T-helper 1 cell treated with Interleukin-12 subunit alpha and Interleukin-12 subunit beta and Interleukin-4 antibody, amounts not matched to agents 30 μg/mL and 1 μg/mL, for 36 hours (primary cell): ENCODE data around the gene CERK.
A peak's percentile ranks its signal among the peaks of the same experiment; 100 is the strongest.
"Not testable (repeated sequence)": the region's sequence is repeated elsewhere in the genome, so short reads cannot be mapped to it uniquely, and the experiment has no call there.

Experiments used
- H3K27ac Mint-ChIP-seq: one replicate; pipeline ENCODE4 v1.8.0; 2021; ENCODE audit warnings: mild to moderate bottlenecking, mixed read lengths
- H3K27me3 Mint-ChIP-seq: one replicate; pipeline ENCODE4 v1.8.0; 2021; ENCODE audit warnings: low read depth, mixed read lengths
- H3K36me3 Mint-ChIP-seq: one replicate; pipeline ENCODE4 v1.8.0; 2021; ENCODE audit warnings: low read depth, mixed read lengths
- H3K4me1 Mint-ChIP-seq: one replicate; pipeline ENCODE4 v1.8.0; 2021; ENCODE audit warnings: low read depth, mixed read lengths
- H3K4me3 Mint-ChIP-seq: one replicate; pipeline ENCODE4 v1.8.0; 2021; ENCODE audit warnings: mild to moderate bottlenecking, moderate library complexity, mixed read lengths
- H3K9me3 Mint-ChIP-seq: one replicate; pipeline ENCODE4 v1.8.0; 2021; ENCODE audit warnings: mixed read lengths

Gene CERK, protein sequence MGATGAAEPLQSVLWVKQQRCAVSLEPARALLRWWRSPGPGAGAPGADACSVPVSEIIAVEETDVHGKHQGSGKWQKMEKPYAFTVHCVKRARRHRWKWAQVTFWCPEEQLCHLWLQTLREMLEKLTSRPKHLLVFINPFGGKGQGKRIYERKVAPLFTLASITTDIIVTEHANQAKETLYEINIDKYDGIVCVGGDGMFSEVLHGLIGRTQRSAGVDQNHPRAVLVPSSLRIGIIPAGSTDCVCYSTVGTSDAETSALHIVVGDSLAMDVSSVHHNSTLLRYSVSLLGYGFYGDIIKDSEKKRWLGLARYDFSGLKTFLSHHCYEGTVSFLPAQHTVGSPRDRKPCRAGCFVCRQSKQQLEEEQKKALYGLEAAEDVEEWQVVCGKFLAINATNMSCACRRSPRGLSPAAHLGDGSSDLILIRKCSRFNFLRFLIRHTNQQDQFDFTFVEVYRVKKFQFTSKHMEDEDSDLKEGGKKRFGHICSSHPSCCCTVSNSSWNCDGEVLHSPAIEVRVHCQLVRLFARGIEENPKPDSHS

DNA sequence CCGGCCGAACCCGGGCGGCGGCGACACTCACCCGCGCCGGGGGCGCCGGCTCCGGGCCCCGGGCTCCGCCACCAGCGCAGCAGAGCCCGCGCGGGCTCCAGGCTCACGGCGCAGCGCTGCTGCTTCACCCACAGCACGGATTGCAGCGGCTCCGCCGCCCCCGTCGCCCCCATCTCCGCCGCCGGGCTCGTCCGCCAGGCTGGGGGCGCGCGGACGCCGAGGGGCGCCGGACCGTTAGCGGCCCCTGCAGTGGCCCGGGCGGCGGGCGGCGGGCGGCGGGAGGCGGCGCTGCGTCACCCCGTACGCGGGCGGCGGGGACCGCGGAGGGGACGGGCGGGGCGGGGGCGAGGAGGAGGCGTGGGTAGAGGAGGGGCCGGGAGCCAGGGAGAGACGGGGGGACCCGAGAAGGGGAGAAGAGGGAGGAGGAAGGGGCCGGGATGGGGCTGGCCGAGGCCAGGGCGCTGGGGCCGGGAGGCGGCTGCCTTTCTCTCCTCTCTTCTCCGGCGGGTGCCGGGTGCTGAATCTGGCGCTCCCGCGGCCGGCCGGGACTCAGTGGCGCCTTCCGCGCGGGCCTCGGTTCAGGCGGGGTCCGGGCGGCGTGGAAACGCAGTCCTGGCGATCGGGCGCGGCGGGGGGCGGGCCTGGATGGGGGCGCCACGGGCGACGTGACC is at the start of gene CERK:
TSS of gene CERK (minus strand) at position 277 of the 671 bp plus-strand sequence. CDS start at position 173, 104 bp downstream.
- H3K4me3 Mint-ChIP-seq, result peak within 1 kb of the TSS; percentile 100
- H3K9me3 Mint-ChIP-seq, result peaks cover 5% of the 10 kb centered on the region
- peaks cover 15% of the 10 kb centered on the region for H3K36me3 Mint-ChIP-seq
- H3K27ac Mint-ChIP-seq, result peak within 1 kb of the TSS; percentile 97
- peaks cover 35% of the 10 kb centered on the region for H3K4me1 Mint-ChIP-seq
- no peaks in the 10 kb centered on the region for H3K27me3 Mint-ChIP-seq

DNA sequence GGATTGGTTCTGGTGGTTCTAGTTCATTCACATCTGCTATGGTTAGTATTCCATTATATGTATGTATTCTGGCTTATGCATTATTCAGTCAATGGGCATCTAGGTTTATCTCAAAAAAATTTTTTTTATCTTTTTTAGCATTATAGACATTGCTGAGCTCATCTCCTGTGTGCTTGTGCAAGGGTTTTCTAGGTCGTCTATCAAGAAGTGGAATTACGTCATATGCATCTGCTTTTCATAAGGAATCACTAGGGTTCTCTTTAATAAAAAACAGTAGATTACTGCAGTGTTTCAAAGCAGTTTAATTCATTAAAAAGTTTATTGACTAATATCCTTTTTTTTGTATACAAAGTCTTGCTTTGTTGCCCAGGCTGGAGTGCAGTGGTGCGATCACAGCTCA is 45.7 kb upstream of the CERK start:
- peaks cover 24% of the 10 kb centered on the region for H3K4me1 Mint-ChIP-seq
- H3K4me3 Mint-ChIP-seq, result no peak overlapping the region
- no peaks in the 10 kb centered on the region for H3K27me3 Mint-ChIP-seq
- peaks cover 8% of the 10 kb centered on the region for H3K36me3 Mint-ChIP-seq
- H3K27ac Mint-ChIP-seq, result no peak overlapping the region
- no peaks in the 10 kb centered on the region for H3K9me3 Mint-ChIP-seq

DNA sequence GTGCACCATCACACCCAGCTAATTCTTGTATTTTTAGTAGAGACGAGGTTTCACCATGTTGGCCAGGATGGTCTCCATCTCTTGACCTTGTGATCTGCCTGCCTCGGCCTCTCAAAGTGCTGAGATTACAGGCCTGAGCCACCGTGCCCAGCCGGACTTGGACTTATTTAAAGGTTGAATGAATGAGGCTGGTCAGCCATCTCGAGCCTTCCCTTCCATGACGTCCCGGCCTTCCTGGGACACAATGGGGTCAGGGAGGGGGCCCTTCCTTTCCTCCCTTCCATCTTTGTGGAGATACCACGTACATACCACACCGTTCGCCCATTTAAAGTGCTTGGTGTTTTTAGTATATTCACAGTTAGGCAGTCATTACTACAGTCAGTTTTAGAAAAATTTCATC is 44.1 kb upstream of the CERK start:
- H3K4me1 Mint-ChIP-seq, result peaks cover 21% of the 10 kb centered on the region
- H3K9me3 Mint-ChIP-seq, H3K36me3 Mint-ChIP-seq, H3K27me3 Mint-ChIP-seq, H3K27ac Mint-ChIP-seq, H3K4me3 Mint-ChIP-seq: not testable (repeated sequence)

DNA sequence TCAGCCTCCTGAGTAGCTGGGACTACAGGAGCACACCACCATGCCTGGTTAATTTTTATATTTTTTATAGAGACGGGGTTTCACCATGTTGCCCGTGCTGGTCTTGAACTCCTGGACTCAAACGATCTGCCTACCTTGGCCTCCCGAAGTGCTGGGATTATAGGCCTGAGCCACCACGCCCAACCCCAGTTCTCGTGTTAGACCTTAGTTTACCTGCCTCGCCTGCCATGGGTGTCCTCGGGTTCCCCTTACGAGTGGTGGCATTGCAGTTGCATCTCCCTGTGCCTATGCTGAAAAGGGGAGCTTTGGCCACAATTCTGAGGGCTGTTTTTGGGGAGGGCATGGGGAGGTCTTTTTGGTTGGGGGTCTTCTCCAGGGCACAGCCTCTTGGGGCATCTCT is 43.2 kb upstream of the CERK start:
- Mint-ChIP-seq H3K36me3 (peaks cover 2% of the 10 kb centered on the region), H3K27me3 (no peaks in the 10 kb centered on the region), H3K4me1 (peaks cover 30% of the 10 kb centered on the region), H3K4me3 (no peak overlapping the region), H3K9me3 (no peaks in the 10 kb centered on the region), H3K27ac (no peak overlapping the region)

DNA sequence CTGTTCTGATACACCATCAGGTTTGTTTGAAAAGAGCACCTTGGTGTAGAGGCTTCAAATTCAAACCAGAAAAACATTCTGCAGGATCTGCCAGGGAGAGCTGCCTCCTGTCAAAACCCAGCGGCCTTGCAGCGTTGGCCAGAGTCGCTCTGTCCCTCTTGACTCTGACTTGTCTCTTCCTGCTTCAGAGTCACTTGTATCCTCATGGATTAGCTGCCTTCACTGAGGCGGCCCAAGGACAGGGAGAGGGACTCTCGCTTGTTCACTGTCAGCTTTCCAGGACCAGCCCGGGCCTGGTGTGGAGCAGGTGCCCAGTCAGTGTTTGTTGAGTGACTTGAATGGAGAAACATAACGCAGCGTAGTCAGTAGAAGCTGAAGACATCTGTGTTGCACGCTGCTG is 42.4 kb upstream of the CERK start:
- Mint-ChIP-seq H3K27ac (no peak overlapping the region), H3K36me3 (peaks cover 5% of the 10 kb centered on the region), H3K4me3 (no peak overlapping the region), H3K4me1 (peaks cover 35% of the 10 kb centered on the region), H3K27me3 (no peaks in the 10 kb centered on the region), H3K9me3 (no peaks in the 10 kb centered on the region)

DNA sequence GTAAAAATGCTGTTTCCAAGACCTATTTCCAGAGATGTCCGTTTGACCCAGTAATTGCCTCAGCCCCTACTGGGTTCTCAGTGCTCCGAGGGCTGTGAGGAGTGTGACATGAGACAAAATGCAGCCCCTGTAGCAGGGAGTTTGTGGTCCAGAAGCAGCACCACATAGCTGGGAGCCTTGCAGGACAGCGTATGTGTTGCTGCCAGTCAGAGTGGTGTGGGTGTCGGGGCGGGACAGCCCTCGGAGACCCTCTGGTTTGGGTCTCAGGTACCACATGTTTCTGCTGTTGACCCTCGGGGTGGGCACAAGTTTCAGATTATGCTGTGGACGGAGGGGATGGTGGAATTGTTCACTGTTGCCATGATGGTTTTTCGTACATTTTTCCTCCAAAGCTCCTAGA is 41.6 kb upstream of the CERK start:
- H3K4me3 Mint-ChIP-seq, result no peak overlapping the region
- H3K27ac Mint-ChIP-seq, result no peak overlapping the region
- H3K36me3 Mint-ChIP-seq, result peaks cover 5% of the 10 kb centered on the region
- no peaks in the 10 kb centered on the region for H3K9me3 Mint-ChIP-seq
- peaks cover 39% of the 10 kb centered on the region for H3K4me1 Mint-ChIP-seq
- no peaks in the 10 kb centered on the region for H3K27me3 Mint-ChIP-seq

DNA sequence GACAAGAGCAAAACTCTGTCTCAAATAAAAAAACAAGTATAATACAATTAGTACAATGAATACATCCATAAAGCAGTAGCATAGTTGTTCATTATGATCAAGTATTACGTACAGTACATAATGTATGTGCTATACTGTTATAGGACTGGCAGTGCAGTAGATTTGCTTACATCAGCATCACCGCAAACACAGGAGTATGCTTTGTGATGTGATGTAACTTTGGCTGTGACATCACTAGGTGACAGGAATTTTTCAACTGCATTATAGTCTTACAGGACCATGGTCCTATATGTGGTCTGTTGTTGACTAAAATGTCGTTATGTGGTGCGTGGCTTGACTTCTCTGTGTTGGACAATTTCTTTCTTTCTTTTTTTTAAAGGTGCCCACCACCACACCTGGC is 41.0 kb upstream of the CERK start:
- no peaks in the 10 kb centered on the region for H3K9me3 Mint-ChIP-seq
- H3K4me3 Mint-ChIP-seq, result no peak overlapping the region
- no peaks in the 10 kb centered on the region for H3K27me3 Mint-ChIP-seq
- no peak overlapping the region for H3K27ac Mint-ChIP-seq
- peaks cover 42% of the 10 kb centered on the region for H3K4me1 Mint-ChIP-seq
- H3K36me3 Mint-ChIP-seq, result peaks cover 4% of the 10 kb centered on the region

DNA sequence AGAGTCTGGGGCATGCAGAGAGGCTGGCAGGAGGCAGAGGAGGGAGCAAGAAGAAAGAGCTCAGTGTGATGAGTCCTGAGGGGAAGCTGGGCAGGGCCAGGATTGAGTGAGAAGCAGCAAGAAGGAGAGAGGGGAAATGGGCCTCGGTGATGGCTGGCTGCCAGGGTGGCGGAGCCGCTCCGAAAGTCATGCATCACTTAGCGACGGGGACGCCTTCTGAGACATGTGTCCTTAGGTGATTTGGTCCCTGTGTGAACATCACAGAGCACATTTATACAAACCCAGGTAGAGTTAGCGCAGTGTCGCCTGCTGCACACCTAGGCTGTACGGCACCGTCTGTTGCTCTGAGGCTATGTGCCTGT is 39.5 kb upstream of the CERK start:
- no peaks in the 10 kb centered on the region for H3K27me3 Mint-ChIP-seq
- H3K4me1 Mint-ChIP-seq, result peaks cover 52% of the 10 kb centered on the region
- peak overlapping the region; percentile 62 for H3K4me3 Mint-ChIP-seq
- peak overlapping the region; percentile 85 for H3K27ac Mint-ChIP-seq
- no peaks in the 10 kb centered on the region for H3K9me3 Mint-ChIP-seq
- peaks cover 4% of the 10 kb centered on the region for H3K36me3 Mint-ChIP-seq

DNA sequence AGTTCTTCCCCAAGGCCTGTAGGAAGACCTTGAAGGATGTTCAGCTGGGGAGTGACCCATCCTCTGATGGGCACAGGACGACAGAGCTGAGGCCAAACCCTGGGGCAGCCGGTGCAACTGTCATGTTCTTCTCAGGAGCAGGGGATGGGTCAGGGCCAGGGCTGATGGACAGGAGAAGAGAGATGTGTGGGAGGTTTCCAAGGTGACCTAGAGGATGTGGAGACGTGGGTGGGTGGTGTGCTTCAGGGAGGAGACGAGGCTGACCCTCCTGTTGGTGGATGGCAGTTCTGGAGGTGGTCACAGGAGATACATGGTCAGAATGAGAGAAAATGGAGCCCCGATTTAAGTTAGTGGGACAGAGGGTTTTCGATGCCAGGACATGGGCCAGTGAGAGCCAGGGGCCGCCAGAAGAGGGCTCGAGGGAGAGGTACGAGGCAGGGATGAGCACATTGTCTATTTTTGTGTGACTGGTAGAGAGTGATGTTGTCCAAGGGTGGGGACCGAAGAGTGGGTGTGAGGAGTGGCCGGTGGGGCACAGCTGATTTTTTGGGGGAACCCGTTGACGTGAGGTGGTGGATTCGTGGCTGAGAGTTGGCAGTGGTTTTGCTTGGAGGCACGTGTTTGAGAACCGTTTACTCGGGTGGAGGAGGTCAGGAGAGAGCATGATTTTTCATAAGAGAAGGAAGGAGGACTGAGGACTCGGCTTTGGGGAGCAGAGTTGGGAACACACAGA is 39.0 kb upstream of the CERK start:
- Mint-ChIP-seq H3K36me3 (peaks cover 4% of the 10 kb centered on the region), H3K27ac (peak overlapping the region; percentile 85), H3K9me3 (no peaks in the 10 kb centered on the region), H3K4me1 (peaks cover 52% of the 10 kb centered on the region), H3K4me3 (peak overlapping the region; percentile 62), H3K27me3 (no peaks in the 10 kb centered on the region)

DNA sequence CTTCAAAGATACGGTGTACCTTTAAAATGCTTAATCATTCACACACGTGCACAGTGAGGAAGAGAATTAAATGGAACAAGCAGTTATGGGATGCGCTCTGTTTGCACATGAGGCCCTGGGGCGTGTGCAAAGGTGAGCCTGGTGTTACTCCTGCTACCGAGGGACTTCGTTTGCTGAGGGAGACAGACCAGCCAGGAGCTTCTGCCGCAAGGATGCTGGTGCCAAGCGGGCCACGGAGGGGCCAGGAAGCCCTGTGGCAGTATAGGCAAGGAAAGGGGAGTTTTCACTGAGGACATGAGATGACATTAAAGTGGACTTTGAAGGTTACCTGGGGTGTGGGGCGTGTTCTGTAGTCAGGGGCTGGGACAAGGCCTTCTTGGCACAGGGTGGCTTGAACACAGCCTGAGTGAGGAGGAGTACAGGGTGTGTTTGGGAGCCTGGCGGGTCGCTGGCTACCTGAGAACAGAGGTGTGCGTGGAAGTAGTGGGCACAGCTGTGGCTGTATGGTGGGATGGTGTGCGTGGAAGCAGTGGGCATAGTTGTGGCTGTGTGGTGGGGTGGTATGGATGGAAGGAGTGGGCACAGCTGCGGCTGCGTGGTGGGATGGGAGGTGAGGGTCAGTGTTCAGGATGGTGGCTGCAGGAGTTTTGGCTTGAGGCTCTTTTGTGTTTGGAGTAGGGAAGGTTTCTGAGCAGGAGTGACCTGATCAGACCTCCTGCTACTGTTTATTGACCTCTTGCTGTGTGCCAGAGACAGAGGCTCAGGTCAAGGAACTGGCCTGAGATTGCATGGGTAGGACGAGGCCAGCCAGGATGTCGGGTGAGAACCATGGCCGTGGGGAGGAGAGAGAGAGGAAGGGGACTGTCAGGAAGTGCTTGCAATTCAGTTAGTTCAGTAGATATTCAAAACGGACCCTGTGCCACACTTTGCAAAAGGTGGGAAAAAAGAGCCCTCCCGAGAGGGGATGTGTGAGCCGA is 38.1 kb upstream of the CERK start:
- peak overlapping the region; percentile 76 for H3K4me3 Mint-ChIP-seq

DNA sequence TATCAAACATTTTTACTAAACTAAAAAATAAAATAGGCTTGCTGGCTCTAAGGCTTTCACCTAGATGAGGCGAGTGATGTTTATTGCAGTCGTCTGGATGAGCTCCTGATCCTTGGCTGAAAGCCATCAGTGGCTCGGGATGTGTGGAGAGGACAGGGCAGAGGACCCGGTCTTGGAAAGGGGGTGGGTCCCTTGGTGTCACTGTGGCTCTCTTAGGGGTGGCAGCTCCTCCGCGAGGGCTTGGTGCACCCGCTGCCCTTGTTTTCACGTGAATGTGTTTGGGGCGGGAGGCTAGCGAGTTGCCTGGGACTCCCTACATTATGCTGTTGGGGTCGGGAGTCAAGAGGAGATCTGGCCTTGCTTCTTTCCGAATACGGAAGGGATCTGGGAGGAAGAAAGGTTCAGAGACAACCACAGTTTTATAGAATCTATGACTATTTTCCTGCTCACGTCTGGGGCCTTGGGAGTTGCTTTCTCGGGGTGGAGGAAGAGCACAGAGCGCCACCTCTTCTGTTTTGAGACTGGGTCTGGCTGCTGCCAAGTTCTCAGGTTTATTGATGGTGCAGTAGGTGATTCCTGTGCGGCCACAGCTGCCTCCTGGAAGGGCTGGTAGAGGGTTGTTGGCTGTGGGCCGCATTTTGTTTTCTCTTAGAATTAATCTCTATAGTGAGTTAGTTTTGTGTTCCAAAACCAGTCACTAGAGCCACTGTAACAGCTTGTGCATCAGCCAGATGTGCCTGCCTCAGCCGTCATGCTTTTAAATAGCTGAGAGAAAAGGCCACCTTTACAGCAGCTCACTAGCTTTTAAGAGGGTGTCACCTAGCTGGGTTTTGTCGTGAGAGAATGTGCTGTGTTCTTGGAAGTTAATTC is 37.2 kb upstream of the CERK start:
- Mint-ChIP-seq H3K9me3 (no peaks in the 10 kb centered on the region), H3K4me1 (peaks cover 59% of the 10 kb centered on the region), H3K27ac (peak overlapping the region; percentile 85), H3K4me3 (peak overlapping the region; percentile 76), H3K27me3 (no peaks in the 10 kb centered on the region), H3K36me3 (peaks cover 7% of the 10 kb centered on the region)

More for the DNA sequence above, 38.1 kb upstream of the CERK start:
- Mint-ChIP-seq H3K9me3 (no peaks in the 10 kb centered on the region), H3K27ac (peak overlapping the region; percentile 85), H3K27me3 (no peaks in the 10 kb centered on the region), H3K4me1 (peaks cover 54% of the 10 kb centered on the region), H3K36me3 (peaks cover 4% of the 10 kb centered on the region)

DNA sequence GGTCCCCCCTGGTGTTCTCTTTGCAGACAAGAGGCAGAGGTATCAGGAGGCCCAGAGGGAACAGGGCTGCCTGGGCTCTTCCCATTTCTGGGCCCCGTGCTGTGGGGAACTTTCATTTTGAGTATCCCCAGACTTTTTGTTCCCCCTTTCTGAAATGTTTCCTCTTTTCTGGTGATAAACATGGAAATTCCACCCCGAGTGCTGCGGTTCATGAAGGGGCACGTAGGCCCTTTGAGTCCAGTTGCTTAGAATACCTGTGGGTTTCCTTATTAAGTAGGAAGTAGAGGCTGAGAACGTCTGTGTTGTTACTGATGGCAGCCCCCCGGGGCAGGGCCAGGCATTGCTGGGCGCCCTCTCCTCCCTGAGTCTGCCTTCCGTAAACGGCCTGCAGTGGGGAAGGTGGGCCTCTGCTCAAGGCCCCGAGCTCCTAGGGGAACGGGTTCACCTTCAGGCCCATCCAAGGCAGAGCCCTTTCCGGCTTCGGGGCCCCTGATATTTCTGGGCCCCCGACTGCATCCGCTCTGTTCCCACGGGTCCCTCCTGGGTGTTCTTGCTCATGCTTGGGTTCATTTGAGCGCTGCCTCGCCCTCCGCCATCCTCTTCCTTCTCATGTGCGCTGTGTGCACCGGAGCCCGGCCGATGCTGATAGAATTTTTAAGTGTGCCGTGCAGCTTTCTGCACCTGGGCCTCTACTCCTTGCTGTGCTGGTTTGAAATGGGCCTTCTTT is 36.4 kb upstream of the CERK start:
- Mint-ChIP-seq H3K27me3 (no peaks in the 10 kb centered on the region), H3K4me1 (peaks cover 61% of the 10 kb centered on the region), H3K36me3 (peaks cover 9% of the 10 kb centered on the region), H3K4me3 (peak overlapping the region; percentile 76), H3K9me3 (no peaks in the 10 kb centered on the region), H3K27ac (peak overlapping the region; percentile 85)
